ENCODE measurements around the gene AMFR. TPM values are rescaled to one million over a fixed set of nuclear protein-coding genes. Genes with fewer than 3 reads are reported as not detected.

The AMFR gene
- total and polyA plus RNA-seq, 2 of the 13 experiments (the other 11 are each of a cell fraction or from before 2014, with no cell fraction given) = 52.9 to 108 TPM

- TF ChIP-seq ZNF841 (CRISPR knock-in tag; IDR thresholded peaks at IDR 0.05; ENCODE audit: borderline replicate concordance) = no peak
- TF ChIP-seq ZNF562 (CRISPR knock-in tag; IDR thresholded peaks at IDR 0.05; ENCODE audit: borderline replicate concordance) = no peak
- TF ChIP-seq ZFP1 (CRISPR knock-in tag; IDR thresholded peaks at IDR 0.05) = no peak
- no peak for TF ChIP-seq SATB2 (CRISPR knock-in tag; IDR thresholded peaks at IDR 0.05)
- no peak for TF ChIP-seq YEATS4 (CRISPR knock-in tag; IDR thresholded peaks at IDR 0.05; ENCODE audit: borderline replicate concordance)
- no peak for TF ChIP-seq RXRB (CRISPR knock-in tag; IDR thresholded peaks at IDR 0.05; ENCODE audit: borderline replicate concordance)
- no peak for TF ChIP-seq MIER3 (CRISPR knock-in tag; IDR thresholded peaks at IDR 0.05; ENCODE audit: borderline replicate concordance)
- TF ChIP-seq ZNF619 (CRISPR knock-in tag; IDR thresholded peaks at IDR 0.05) = no peak
- no peak for TF ChIP-seq ZNF136 (CRISPR knock-in tag; IDR thresholded peaks at IDR 0.05; ENCODE audit: low read depth)
- TF ChIP-seq ZNF510 (CRISPR knock-in tag; IDR thresholded peaks at IDR 0.05; ENCODE audit: low read depth) = no peak
- TF ChIP-seq NCOA2 (CRISPR knock-in tag; IDR thresholded peaks at IDR 0.05) = no peak
- TF ChIP-seq GATAD1 (CRISPR knock-in tag; IDR thresholded peaks at IDR 0.05) = no peak
- TF ChIP-seq ZFP37 (CRISPR knock-in tag; IDR thresholded peaks at IDR 0.05; ENCODE audit: borderline replicate concordance) = no peak
- 0 out of 2 replicates have a peak, but pooled peaks have one; percentile 22 for TF ChIP-seq ZNF768 (CRISPR knock-in tag; IDR thresholded peaks at IDR 0.05)
- peak; percentile 45 for TF ChIP-seq JARID2 (CRISPR knock-in tag; IDR thresholded peaks at IDR 0.05; ENCODE audit: insufficient replicate concordance)
- TF ChIP-seq GPBP1L1 (CRISPR knock-in tag; IDR thresholded peaks at IDR 0.05) = no peak
- no peak for TF ChIP-seq ZNF205 (CRISPR knock-in tag; IDR thresholded peaks at IDR 0.05)
- TF ChIP-seq FOXO1 (CRISPR knock-in tag; IDR thresholded peaks at IDR 0.05) = no peak
- no peak for TF ChIP-seq NONO (IDR thresholded peaks at IDR 0.05)
- TF ChIP-seq NONO (CRISPR knock-in tag; conservative IDR thresholded peaks at IDR 0.05) = peak; percentile 74
- TF ChIP-seq TAF15 (IDR thresholded peaks at IDR 0.05; ENCODE audit: low read depth, low read length, poor library complexity, severe bottlenecking) = no peak
- no peak for TF ChIP-seq POLR2A (IDR thresholded peaks at IDR 0.05; ENCODE audit: insufficient read depth in 1 of 2, low read depth in 2 of 2, low read length in 2 of 2)
- TF ChIP-seq, protein P1, sequence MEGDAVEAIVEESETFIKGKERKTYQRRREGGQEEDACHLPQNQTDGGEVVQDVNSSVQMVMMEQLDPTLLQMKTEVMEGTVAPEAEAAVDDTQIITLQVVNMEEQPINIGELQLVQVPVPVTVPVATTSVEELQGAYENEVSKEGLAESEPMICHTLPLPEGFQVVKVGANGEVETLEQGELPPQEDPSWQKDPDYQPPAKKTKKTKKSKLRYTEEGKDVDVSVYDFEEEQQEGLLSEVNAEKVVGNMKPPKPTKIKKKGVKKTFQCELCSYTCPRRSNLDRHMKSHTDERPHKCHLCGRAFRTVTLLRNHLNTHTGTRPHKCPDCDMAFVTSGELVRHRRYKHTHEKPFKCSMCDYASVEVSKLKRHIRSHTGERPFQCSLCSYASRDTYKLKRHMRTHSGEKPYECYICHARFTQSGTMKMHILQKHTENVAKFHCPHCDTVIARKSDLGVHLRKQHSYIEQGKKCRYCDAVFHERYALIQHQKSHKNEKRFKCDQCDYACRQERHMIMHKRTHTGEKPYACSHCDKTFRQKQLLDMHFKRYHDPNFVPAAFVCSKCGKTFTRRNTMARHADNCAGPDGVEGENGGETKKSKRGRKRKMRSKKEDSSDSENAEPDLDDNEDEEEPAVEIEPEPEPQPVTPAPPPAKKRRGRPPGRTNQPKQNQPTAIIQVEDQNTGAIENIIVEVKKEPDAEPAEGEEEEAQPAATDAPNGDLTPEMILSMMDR (CRISPR knock-in tag; IDR thresholded peaks at IDR 0.05) = peak; percentile 98
- TF ChIP-seq, protein P2, sequence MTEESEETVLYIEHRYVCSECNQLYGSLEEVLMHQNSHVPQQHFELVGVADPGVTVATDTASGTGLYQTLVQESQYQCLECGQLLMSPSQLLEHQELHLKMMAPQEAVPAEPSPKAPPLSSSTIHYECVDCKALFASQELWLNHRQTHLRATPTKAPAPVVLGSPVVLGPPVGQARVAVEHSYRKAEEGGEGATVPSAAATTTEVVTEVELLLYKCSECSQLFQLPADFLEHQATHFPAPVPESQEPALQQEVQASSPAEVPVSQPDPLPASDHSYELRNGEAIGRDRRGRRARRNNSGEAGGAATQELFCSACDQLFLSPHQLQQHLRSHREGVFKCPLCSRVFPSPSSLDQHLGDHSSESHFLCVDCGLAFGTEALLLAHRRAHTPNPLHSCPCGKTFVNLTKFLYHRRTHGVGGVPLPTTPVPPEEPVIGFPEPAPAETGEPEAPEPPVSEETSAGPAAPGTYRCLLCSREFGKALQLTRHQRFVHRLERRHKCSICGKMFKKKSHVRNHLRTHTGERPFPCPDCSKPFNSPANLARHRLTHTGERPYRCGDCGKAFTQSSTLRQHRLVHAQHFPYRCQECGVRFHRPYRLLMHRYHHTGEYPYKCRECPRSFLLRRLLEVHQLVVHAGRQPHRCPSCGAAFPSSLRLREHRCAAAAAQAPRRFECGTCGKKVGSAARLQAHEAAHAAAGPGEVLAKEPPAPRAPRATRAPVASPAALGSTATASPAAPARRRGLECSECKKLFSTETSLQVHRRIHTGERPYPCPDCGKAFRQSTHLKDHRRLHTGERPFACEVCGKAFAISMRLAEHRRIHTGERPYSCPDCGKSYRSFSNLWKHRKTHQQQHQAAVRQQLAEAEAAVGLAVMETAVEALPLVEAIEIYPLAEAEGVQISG (CRISPR knock-in tag; IDR thresholded peaks at IDR 0.05) = 0 out of 2 replicates have a peak, but pooled peaks have one; percentile 24
- no peak for TF ChIP-seq ZNF569 (CRISPR knock-in tag; IDR thresholded peaks at IDR 0.05; ENCODE audit: borderline replicate concordance)
- no peak for TF ChIP-seq ZNF709 (CRISPR knock-in tag; IDR thresholded peaks at IDR 0.05)
- no peak for TF ChIP-seq ZFP41 (CRISPR knock-in tag; IDR thresholded peaks at IDR 0.05; ENCODE audit: borderline replicate concordance)
These were observed 107.1 kb downstream of the AMFR start (continued) for GRCh38 chr16:56317998-56318826.
